ENCODE results near the gene SLC15A1.

The SLC15A1 gene

DNA sequence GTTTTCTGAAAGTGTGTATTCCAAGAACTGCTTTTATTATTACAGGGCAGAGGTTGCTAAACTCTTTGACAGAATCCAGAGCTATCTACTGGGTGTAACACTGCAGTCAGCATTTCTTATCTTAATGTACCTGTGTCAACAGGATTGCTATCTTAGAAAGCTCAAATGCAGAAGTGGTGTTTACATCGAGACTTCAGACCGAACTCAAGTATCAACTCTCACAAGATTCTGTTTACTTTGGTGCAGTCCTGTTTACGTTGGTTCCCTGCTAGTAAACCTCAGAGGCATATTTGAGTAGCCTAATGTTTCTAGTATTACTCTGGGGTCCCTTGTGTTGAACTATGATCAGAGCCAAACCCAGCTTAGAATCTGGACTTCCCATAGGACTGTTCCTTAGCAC, 20.5 kb downstream of the SLC15A1 start:
- no peak overlapping the region for H2BK15ac ChIP-seq (ENCODE audit: low read length)
- no peak overlapping the region for H2BK12ac ChIP-seq (ENCODE audit: low read length)
- H3K4me3 ChIP-seq (ENCODE audit: low read length in 2 of 2): no peak overlapping the region
- H3K18ac ChIP-seq (ENCODE audit: low read length): no peak overlapping the region
- no peaks in the 10 kb centered on the region for H3K79me1 ChIP-seq (ENCODE audit: low read depth, low read length)
- H3K27me3 ChIP-seq (ENCODE audit: control insufficient read depth in 3 of 3, insufficient read depth in 3 of 3, low read depth in 1 of 3, low read length in 3 of 3): no peaks in the 10 kb centered on the region
- H2BK120ac ChIP-seq (ENCODE audit: low read depth, low read length): no peak overlapping the region
- peaks cover 0 to 2% of the 10 kb centered on the region in 2 donors for H3K9me3 ChIP-seq (replicated peaks in 1 of 2; ENCODE audit: control insufficient read depth in 2 of 2, insufficient read depth in 1 of 2, low read depth in 1 of 2, low read length in 2 of 2)
- H3K23ac ChIP-seq (ENCODE audit: low read depth, low read length, poor library complexity): no peak overlapping the region
- H4K91ac ChIP-seq (ENCODE audit: low read depth, low read length, poor library complexity): no peak overlapping the region
- no peak overlapping the region for H2AK5ac ChIP-seq (ENCODE audit: low read depth, low read length)
- no CpG with 5 or more reads among the region's 3 CpGs for WGBS, 2 donors (ENCODE audit: extremely low coverage in 2 of 2, insufficient read length in 2 of 2, insufficient replicate concordance in 1 of 2)
- H3K4me2 ChIP-seq (ENCODE audit: insufficient read depth, low read length, poor library complexity, severe bottlenecking): no peak overlapping the region
- H3K9ac ChIP-seq (ENCODE audit: low read depth, low read length, poor library complexity): no peak overlapping the region
- DNase-seq (ENCODE audit: low spot score): no peak
- H3K4ac ChIP-seq (ENCODE audit: low read length): no peak overlapping the region
- H3K27ac ChIP-seq (replicated peaks; ENCODE audit: low read length): no peak overlapping the region
- H3K14ac ChIP-seq (ENCODE audit: low read length): no peak overlapping the region
- no peaks in the 10 kb centered on the region for H3K4me1 ChIP-seq (ENCODE audit: control insufficient read depth in 2 of 2, insufficient read depth in 1 of 2, low read depth in 1 of 2, low read length in 2 of 2)
- no peak overlapping the region for H2AFZ ChIP-seq (ENCODE audit: low read length)
- H3K36me3 ChIP-seq (replicated peaks in 1 of 2; ENCODE audit: control insufficient read depth in 2 of 2, insufficient read depth in 2 of 2, low read length in 2 of 2): no peaks in the 10 kb centered on the region
- H4K8ac ChIP-seq (ENCODE audit: low read depth, low read length): no peak overlapping the region
- H2BK5ac ChIP-seq (ENCODE audit: low read length): no peak overlapping the region

DNA sequence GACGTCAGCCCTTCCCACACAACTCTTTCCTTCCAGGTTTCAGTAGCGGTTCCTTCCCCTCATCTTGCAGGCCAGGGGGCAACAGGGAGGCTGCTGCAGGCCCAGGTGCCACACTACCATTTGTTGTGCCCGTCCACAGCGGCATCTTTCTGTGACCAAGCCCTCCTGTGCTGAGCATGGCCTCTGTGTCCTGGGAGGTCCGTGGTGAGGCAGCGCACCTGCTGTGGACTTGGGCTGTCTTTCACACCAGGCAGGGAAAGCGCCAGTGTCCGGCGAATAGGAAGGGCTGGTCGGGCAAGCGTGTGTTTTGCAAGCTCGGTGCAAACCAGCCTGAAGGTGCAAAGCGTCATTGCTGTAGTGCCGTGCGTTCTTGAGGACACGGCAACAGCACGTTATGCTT, 21.4 kb downstream of the SLC15A1 start:
- no peak for DNase-seq (ENCODE audit: low spot score)
- H2AFZ ChIP-seq (ENCODE audit: low read length): no peak overlapping the region
- no peak overlapping the region for H3K4ac ChIP-seq (ENCODE audit: low read length)
- no peak overlapping the region for H3K27ac ChIP-seq (replicated peaks; ENCODE audit: low read length)
- H2AK5ac ChIP-seq (ENCODE audit: low read depth, low read length): no peak overlapping the region
- H4K91ac ChIP-seq (ENCODE audit: low read depth, low read length, poor library complexity): no peak overlapping the region
- no peaks in the 10 kb centered on the region for H3K4me1 ChIP-seq (ENCODE audit: control insufficient read depth in 2 of 2, insufficient read depth in 1 of 2, low read depth in 1 of 2, low read length in 2 of 2)
- H2BK120ac ChIP-seq (ENCODE audit: low read depth, low read length): no peak overlapping the region
- no peak overlapping the region for H2BK12ac ChIP-seq (ENCODE audit: low read length)
- H3K36me3 ChIP-seq (replicated peaks in 1 of 2; ENCODE audit: control insufficient read depth in 2 of 2, insufficient read depth in 2 of 2, low read length in 2 of 2): no peaks in the 10 kb centered on the region
- no peaks in the 10 kb centered on the region for H3K27me3 ChIP-seq (ENCODE audit: control insufficient read depth in 3 of 3, insufficient read depth in 3 of 3, low read depth in 1 of 3, low read length in 3 of 3)
- no CpG with 5 or more reads among the region's 17 CpGs for WGBS, 2 donors (ENCODE audit: extremely low coverage in 2 of 2, insufficient read length in 2 of 2, insufficient replicate concordance in 1 of 2)
- H3K4me3 ChIP-seq (ENCODE audit: low read length in 2 of 2): peak overlapping the region in 1 of 2 donors; percentile 10
- H3K79me1 ChIP-seq (ENCODE audit: low read depth, low read length): no peaks in the 10 kb centered on the region
- H2BK5ac ChIP-seq (ENCODE audit: low read length): no peak overlapping the region
- peaks cover 0 to 2% of the 10 kb centered on the region in 2 donors for H3K9me3 ChIP-seq (replicated peaks in 1 of 2; ENCODE audit: control insufficient read depth in 2 of 2, insufficient read depth in 1 of 2, low read depth in 1 of 2, low read length in 2 of 2)
- H3K14ac ChIP-seq (ENCODE audit: low read length): peak overlapping the region; percentile 25
- no peak overlapping the region for H3K4me2 ChIP-seq (ENCODE audit: insufficient read depth, low read length, poor library complexity, severe bottlenecking)
- H3K23ac ChIP-seq (ENCODE audit: low read depth, low read length, poor library complexity): peak overlapping the region; percentile 32
- H3K18ac ChIP-seq (ENCODE audit: low read length): peak overlapping the region; percentile 5
- no peak overlapping the region for H3K9ac ChIP-seq (ENCODE audit: low read depth, low read length, poor library complexity)
- no peak overlapping the region for H4K8ac ChIP-seq (ENCODE audit: low read depth, low read length)
- no peak overlapping the region for H2BK15ac ChIP-seq (ENCODE audit: low read length)

DNA sequence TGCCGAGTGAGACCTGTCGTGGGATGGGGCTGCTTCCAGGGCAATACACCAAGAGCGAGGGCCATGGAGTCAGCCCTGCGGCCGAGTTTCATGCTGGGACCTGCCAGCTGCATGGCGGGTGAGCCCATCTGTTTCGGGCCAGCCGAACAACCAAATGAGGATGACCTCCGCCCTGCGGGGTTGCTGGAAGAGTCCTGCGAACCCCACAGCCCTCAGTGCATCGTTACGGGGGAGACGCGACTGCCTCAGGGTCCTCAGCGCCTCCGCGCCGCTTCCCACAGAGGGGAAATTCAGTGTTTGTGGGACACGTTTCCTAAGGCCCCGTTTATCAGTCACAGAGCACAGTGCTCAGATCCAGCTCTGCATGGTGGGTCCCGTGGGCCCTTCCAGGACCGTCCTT, 22.0 kb downstream of the SLC15A1 start:
- H3K79me1 ChIP-seq (ENCODE audit: low read depth, low read length): no peaks in the 10 kb centered on the region
- H2BK5ac ChIP-seq (ENCODE audit: low read length): no peak overlapping the region
- H3K9ac ChIP-seq (ENCODE audit: low read depth, low read length, poor library complexity): no peak overlapping the region
- H4K8ac ChIP-seq (ENCODE audit: low read depth, low read length): no peak overlapping the region
- H2AFZ ChIP-seq (ENCODE audit: low read length): no peak overlapping the region
- no CpG with 5 or more reads among the region's 23 CpGs for WGBS, 2 donors (ENCODE audit: extremely low coverage in 2 of 2, insufficient read length in 2 of 2, insufficient replicate concordance in 1 of 2)
- peaks cover 0 to 2% of the 10 kb centered on the region in 2 donors for H3K9me3 ChIP-seq (replicated peaks in 1 of 2; ENCODE audit: control insufficient read depth in 2 of 2, insufficient read depth in 1 of 2, low read depth in 1 of 2, low read length in 2 of 2)
- no peak for DNase-seq (ENCODE audit: low spot score)
- no peak overlapping the region for H3K4me3 ChIP-seq (ENCODE audit: low read length in 2 of 2)
- no peak overlapping the region for H3K4me2 ChIP-seq (ENCODE audit: insufficient read depth, low read length, poor library complexity, severe bottlenecking)
- H3K4ac ChIP-seq (ENCODE audit: low read length): no peak overlapping the region
- no peaks in the 10 kb centered on the region for H3K4me1 ChIP-seq (ENCODE audit: control insufficient read depth in 2 of 2, insufficient read depth in 1 of 2, low read depth in 1 of 2, low read length in 2 of 2)
- H3K14ac ChIP-seq (ENCODE audit: low read length): no peak overlapping the region
- H2BK12ac ChIP-seq (ENCODE audit: low read length): no peak overlapping the region
- H2BK120ac ChIP-seq (ENCODE audit: low read depth, low read length): no peak overlapping the region
- peak overlapping the region; percentile 53 for H3K23ac ChIP-seq (ENCODE audit: low read depth, low read length, poor library complexity)
- H3K18ac ChIP-seq (ENCODE audit: low read length): peak overlapping the region; percentile 69
- no peak overlapping the region for H3K27ac ChIP-seq (replicated peaks; ENCODE audit: low read length)
- peaks cover 0 to under 1% (median 0%) of the 10 kb centered on the region in 3 experiments for H3K27me3 ChIP-seq (ENCODE audit: control insufficient read depth in 3 of 3, insufficient read depth in 3 of 3, low read depth in 1 of 3, low read length in 3 of 3)
- no peaks in the 10 kb centered on the region for H3K36me3 ChIP-seq (replicated peaks in 1 of 2; ENCODE audit: control insufficient read depth in 2 of 2, insufficient read depth in 2 of 2, low read length in 2 of 2)
- no peak overlapping the region for H2AK5ac ChIP-seq (ENCODE audit: low read depth, low read length)
- H2BK15ac ChIP-seq (ENCODE audit: low read length): no peak overlapping the region
- no peak overlapping the region for H4K91ac ChIP-seq (ENCODE audit: low read depth, low read length, poor library complexity)

DNA sequence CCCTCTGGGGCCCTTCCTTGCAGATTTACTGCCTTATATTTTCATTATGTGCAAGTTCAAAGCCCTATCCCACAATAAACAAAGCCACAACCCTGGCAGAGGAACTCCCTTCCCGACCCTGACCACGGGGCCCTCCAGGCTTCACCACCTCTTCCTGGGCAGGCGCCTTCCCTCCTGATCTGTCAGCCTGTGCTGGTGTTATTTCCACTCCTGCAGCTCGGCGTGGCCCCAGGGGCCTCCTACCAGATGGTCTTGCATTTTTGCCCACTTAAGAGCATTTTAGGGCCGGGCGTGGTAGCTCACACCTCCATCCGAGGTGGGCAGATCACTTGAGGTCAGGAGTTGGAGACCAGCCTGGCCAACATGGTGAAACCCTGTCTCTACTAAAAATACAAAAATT, 22.8 kb downstream of the SLC15A1 start:
- H3K18ac ChIP-seq (ENCODE audit: low read length): no peak overlapping the region
- no peak overlapping the region for H2AK5ac ChIP-seq (ENCODE audit: low read depth, low read length)
- peaks cover 0 to 2% of the 10 kb centered on the region in 2 donors for H3K9me3 ChIP-seq (replicated peaks in 1 of 2; ENCODE audit: control insufficient read depth in 2 of 2, insufficient read depth in 1 of 2, low read depth in 1 of 2, low read length in 2 of 2)
- H2BK12ac ChIP-seq (ENCODE audit: low read length): no peak overlapping the region
- no CpG with 5 or more reads among the region's 8 CpGs for WGBS, 2 donors (ENCODE audit: extremely low coverage in 2 of 2, insufficient read length in 2 of 2, insufficient replicate concordance in 1 of 2)
- H4K8ac ChIP-seq (ENCODE audit: low read depth, low read length): no peak overlapping the region
- no peak overlapping the region for H3K27ac ChIP-seq (replicated peaks; ENCODE audit: low read length)
- no peak overlapping the region for H4K91ac ChIP-seq (ENCODE audit: low read depth, low read length, poor library complexity)
- no peak overlapping the region for H2BK5ac ChIP-seq (ENCODE audit: low read length)
- DNase-seq (ENCODE audit: low spot score): no peak
- H2BK15ac ChIP-seq (ENCODE audit: low read length): no peak overlapping the region
- no peak overlapping the region for H2BK120ac ChIP-seq (ENCODE audit: low read depth, low read length)
- H3K4me3 ChIP-seq (ENCODE audit: low read length in 2 of 2): no peak overlapping the region
- H3K14ac ChIP-seq (ENCODE audit: low read length): no peak overlapping the region
- H3K4me2 ChIP-seq (ENCODE audit: insufficient read depth, low read length, poor library complexity, severe bottlenecking): no peak overlapping the region
- no peaks in the 10 kb centered on the region for H3K36me3 ChIP-seq (replicated peaks in 1 of 2; ENCODE audit: control insufficient read depth in 2 of 2, insufficient read depth in 2 of 2, low read length in 2 of 2)
- peak overlapping the region; percentile 9 for H3K9ac ChIP-seq (ENCODE audit: low read depth, low read length, poor library complexity)
- H2AFZ ChIP-seq (ENCODE audit: low read length): no peak overlapping the region
- no peaks in the 10 kb centered on the region for H3K79me1 ChIP-seq (ENCODE audit: low read depth, low read length)
- peaks cover 0 to 2% (median 0%) of the 10 kb centered on the region in 3 experiments for H3K27me3 ChIP-seq (ENCODE audit: control insufficient read depth in 3 of 3, insufficient read depth in 3 of 3, low read depth in 1 of 3, low read length in 3 of 3)
- no peak overlapping the region for H3K4ac ChIP-seq (ENCODE audit: low read length)
- no peaks in the 10 kb centered on the region for H3K4me1 ChIP-seq (ENCODE audit: control insufficient read depth in 2 of 2, insufficient read depth in 1 of 2, low read depth in 1 of 2, low read length in 2 of 2)
- H3K23ac ChIP-seq (ENCODE audit: low read depth, low read length, poor library complexity): no peak overlapping the region
